VCaP (cell line): ENCODE measurements around the gene CLPTM1.

ENCODE experiments used
- H3K27ac ChIP-seq: fragments of 450-650 bp; 2 replicates; pipeline ENCODE4 v1.5.1; 2017
- TF ChIP-seq, protein P1 (sequence below): fragments of 450-650 bp; conservative IDR thresholded peaks from 2 replicates; pipeline ENCODE4 v1.5.1; 2017; ENCODE audit warnings: mild to moderate bottlenecking, moderate library complexity

CLPTM1 gene

DNA sequence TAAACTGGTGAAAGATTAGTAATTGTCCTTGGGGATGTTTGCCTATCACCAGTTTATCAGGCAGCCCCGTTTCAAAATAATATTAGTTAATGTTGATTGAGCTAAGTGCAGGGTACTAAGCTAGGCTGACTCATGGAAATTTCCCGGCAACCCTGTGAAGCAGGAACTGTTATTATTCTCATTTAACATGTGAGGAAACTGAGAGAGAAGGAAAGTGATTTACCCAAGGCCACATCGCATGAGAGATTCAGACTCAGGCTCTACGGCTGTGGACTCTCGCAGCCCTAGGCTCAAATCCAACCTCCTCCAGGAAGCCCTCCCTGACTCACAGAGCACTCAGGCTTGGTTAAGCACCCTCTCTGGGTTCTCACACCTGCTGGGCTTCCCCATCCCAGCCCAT is 19.7 kb downstream of the CLPTM1 start:
- TF ChIP-seq, protein P1, sequence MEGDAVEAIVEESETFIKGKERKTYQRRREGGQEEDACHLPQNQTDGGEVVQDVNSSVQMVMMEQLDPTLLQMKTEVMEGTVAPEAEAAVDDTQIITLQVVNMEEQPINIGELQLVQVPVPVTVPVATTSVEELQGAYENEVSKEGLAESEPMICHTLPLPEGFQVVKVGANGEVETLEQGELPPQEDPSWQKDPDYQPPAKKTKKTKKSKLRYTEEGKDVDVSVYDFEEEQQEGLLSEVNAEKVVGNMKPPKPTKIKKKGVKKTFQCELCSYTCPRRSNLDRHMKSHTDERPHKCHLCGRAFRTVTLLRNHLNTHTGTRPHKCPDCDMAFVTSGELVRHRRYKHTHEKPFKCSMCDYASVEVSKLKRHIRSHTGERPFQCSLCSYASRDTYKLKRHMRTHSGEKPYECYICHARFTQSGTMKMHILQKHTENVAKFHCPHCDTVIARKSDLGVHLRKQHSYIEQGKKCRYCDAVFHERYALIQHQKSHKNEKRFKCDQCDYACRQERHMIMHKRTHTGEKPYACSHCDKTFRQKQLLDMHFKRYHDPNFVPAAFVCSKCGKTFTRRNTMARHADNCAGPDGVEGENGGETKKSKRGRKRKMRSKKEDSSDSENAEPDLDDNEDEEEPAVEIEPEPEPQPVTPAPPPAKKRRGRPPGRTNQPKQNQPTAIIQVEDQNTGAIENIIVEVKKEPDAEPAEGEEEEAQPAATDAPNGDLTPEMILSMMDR, result no peak
- H3K27ac ChIP-seq, result no peak overlapping the region

GRCh38 chr19:44975444-44975843 is 20.3 kb downstream of the CLPTM1 start:
- no peak overlapping the region for H3K27ac ChIP-seq
- TF ChIP-seq, protein P1, result no peak

DNA sequence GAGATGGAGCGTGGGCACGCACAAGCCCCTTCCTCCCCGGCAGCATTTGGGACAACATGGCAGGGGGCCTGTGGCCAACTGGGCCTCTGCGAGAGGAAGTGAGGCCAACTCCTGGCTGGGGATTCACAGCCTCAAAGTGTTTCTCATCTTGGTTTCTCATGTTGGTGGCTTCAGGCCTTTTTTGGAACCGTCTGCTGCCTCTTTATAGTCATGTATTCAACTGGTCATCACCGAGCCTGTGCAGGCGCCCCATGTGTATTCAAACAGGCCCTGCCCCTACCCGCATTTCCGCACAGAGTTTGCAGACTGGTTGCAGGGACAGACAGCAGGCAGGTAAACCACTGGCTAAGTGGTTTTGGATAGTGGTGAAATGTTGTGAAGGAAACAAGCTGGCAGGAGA is 28.8 kb downstream of the CLPTM1 start:
- no peak overlapping the region for H3K27ac ChIP-seq
- TF ChIP-seq, protein P1, result no peak

DNA sequence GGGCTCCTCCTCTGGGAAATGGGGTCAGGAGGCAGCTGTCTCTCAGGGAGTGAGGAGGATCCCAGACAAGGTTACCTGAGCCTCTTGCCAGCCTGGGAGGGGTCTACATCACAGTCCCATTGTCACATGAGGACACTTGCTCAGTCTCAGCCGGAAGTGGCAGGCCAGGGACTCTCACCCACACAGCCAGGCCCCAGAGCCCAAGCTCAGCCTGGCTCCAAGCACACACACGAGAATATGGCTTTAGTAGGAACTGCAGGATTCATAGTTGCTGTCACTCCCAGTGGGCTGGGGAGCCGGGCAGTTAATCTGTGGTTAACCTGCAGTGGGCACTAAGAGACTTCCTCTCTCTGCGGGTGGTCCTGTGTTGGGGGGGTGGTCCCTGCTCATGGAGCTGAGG is 30.3 kb downstream of the CLPTM1 start:
- TF ChIP-seq, protein P1, result no peak
- no peak overlapping the region for H3K27ac ChIP-seq

DNA sequence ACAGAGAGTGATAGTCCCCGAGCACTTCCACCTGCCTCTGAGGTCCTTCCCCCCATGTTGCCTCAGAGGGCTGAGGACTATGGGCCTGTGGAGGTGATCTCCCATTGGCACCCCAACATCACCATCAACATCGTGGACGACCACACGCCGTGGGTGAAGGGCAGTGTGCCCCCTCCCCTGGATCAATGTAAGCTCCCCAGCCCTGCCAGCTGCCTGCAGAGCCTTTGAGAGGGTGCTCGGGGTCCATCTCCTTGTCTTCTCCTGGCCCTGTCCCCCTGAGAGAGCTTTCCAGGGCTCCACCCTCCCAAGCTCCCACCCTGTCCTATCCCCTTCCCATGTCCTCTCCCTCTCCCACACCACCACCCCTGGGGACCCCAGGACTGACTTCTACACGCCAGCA is 31.2 kb downstream of the CLPTM1 start:
- TF ChIP-seq, protein P1, result no peak
- H3K27ac ChIP-seq, result no peak overlapping the region

GRCh38 chr19:44987148-44987675 is 32.0 kb downstream of the CLPTM1 start:
- TF ChIP-seq, protein P1, result no peak
- no peak overlapping the region for H3K27ac ChIP-seq

GRCh38 chr19:44988273-44988672 is 33.1 kb downstream of the CLPTM1 start:
- TF ChIP-seq, protein P1, result no peak
- no peak overlapping the region for H3K27ac ChIP-seq
